H9 (cell line): ENCODE results near the gene LINGO3. TPM values are rescaled to one million over a fixed set of nuclear protein-coding genes. Genes with fewer than 3 reads are reported as not detected.

ENCODE experiments used
- DNase-seq: peaks from one replicate; pipeline ENCODE4 v3.0.0-alpha.2; 2017
- H2AFZ ChIP-seq: one replicate; pipeline ENCODE4 v1.6.1; 2013; ENCODE audit warnings: mild to moderate bottlenecking, low read length, control low read depth, moderate library complexity
- H2AK5ac ChIP-seq: 2 replicates; pipeline ENCODE4 v1.6.1; 2013; ENCODE audit warnings: low read length, control low read depth, mixed read lengths; ENCODE audit not compliant: insufficient read length
- H2BK120ac ChIP-seq: one replicate; pipeline ENCODE4 v1.6.1; 2013; ENCODE audit warnings: low read depth, mild to moderate bottlenecking, low read length, control low read depth, inconsistent platforms; ENCODE audit not compliant: poor library complexity, severe bottlenecking
- H2BK12ac ChIP-seq: 2 replicates; pipeline ENCODE4 v1.6.1; 2013; ENCODE audit warnings: low read length, control low read depth, mixed read lengths, low read depth; ENCODE audit not compliant: insufficient read length
- H2BK15ac ChIP-seq: 2 replicates; pipeline ENCODE4 v1.6.1; 2013; ENCODE audit warnings: low read depth, low read length, control low read depth
- H2BK20ac ChIP-seq: one replicate; pipeline ENCODE4 v1.6.1; 2013; ENCODE audit warnings: low read depth, mild to moderate bottlenecking, low read length, control low read depth, inconsistent platforms; ENCODE audit not compliant: poor library complexity, severe bottlenecking
- H2BK5ac ChIP-seq: 2 replicates; pipeline ENCODE4 v1.6.1; 2013; ENCODE audit warnings: low read length, control low read depth, mixed read lengths; ENCODE audit not compliant: insufficient read length
- H3K14ac ChIP-seq: 2 replicates; pipeline ENCODE4 v1.6.1; 2013; ENCODE audit warnings: low read length, control low read depth; ENCODE audit not compliant: insufficient read depth
- H3K18ac ChIP-seq: 2 replicates; pipeline ENCODE4 v1.6.1; 2013; ENCODE audit warnings: low read depth, mild to moderate bottlenecking, mixed read lengths, low read length, control low read depth; ENCODE audit not compliant: insufficient read length
- H3K23ac ChIP-seq: 2 replicates; pipeline ENCODE4 v1.6.1; 2013; ENCODE audit warnings: low read length, control low read depth, mixed read lengths, low read depth; ENCODE audit not compliant: insufficient read length
- H3K23me2 ChIP-seq: 2 replicates; pipeline ENCODE4 v1.6.1; 2013; ENCODE audit warnings: low read depth, mild to moderate bottlenecking, mixed read lengths, low read length, control low read depth; ENCODE audit not compliant: insufficient read length, poor library complexity, severe bottlenecking
- H3K27ac ChIP-seq: 2 replicates; pipeline ENCODE4 v1.5.1; 2013; ENCODE audit warnings: low read length, control low read depth, mixed read lengths, low read depth; ENCODE audit not compliant: insufficient read length
- H3K27me3 ChIP-seq: 2 replicates; pipeline ENCODE4 v1.6.1; 2013; ENCODE audit warnings: low read length, control low read depth, inconsistent platforms; ENCODE audit not compliant: insufficient read depth
- H3K4ac ChIP-seq: 2 replicates; pipeline ENCODE4 v1.6.1; 2013; ENCODE audit warnings: low read depth, mild to moderate bottlenecking, control low read depth, inconsistent platforms, low read length, moderate library complexity
- H3K4me1 ChIP-seq: 2 replicates; pipeline ENCODE4 v1.6.1; 2013; ENCODE audit warnings: low read length, control low read depth, inconsistent platforms; ENCODE audit not compliant: insufficient read depth
- H3K4me2 ChIP-seq: 2 replicates; pipeline ENCODE4 v1.6.1; 2013; ENCODE audit warnings: low read length, control low read depth, mixed read lengths; ENCODE audit not compliant: insufficient read length, insufficient read depth
- H3K56ac ChIP-seq: 2 replicates; pipeline ENCODE4 v1.6.1; 2013; ENCODE audit warnings: low read depth, mild to moderate bottlenecking, mixed read lengths, low read length, control low read depth; ENCODE audit not compliant: insufficient read length
- H3K79me1 ChIP-seq: 2 replicates; pipeline ENCODE4 v1.6.1; 2013; ENCODE audit warnings: low read depth, mild to moderate bottlenecking, moderate library complexity, low read length, control low read depth, inconsistent platforms; ENCODE audit not compliant: insufficient read depth, poor library complexity, severe bottlenecking
- H3K79me2 ChIP-seq: 2 replicates; pipeline ENCODE4 v1.6.1; 2013; ENCODE audit warnings: low read length, control low read depth, inconsistent platforms; ENCODE audit not compliant: insufficient read depth
- H3K9ac ChIP-seq: 2 replicates; pipeline ENCODE4 v1.6.1; 2013; ENCODE audit warnings: low read length, control low read depth, mixed read lengths; ENCODE audit not compliant: insufficient read length; ENCODE audit errors: extremely low read depth
- H3K9me3 ChIP-seq: one replicate; pipeline ENCODE4 v1.6.1; 2013; ENCODE audit warnings: low read depth, low read length, inconsistent platforms; ENCODE audit not compliant: control insufficient read depth
- H3T11ph ChIP-seq: one replicate; pipeline ENCODE4 v1.6.1; 2013; ENCODE audit warnings: mild to moderate bottlenecking, low read length, control low read depth, inconsistent platforms
- H4K20me1 ChIP-seq: one replicate; pipeline ENCODE4 v1.6.1; 2013; ENCODE audit not compliant: control insufficient read depth, insufficient read length, insufficient read depth
- H4K5ac ChIP-seq: 2 replicates; pipeline ENCODE4 v1.6.1; 2013; ENCODE audit warnings: low read depth, mild to moderate bottlenecking, mixed read lengths, low read length, control low read depth; ENCODE audit not compliant: insufficient read length
- H4K8ac ChIP-seq: replicated peaks from 2 replicates; pipeline ENCODE4 v1.6.1; 2013; ENCODE audit warnings: low read length, control low read depth, mixed read lengths, low read depth; ENCODE audit not compliant: insufficient read length
- H4K91ac ChIP-seq: 2 replicates; pipeline ENCODE4 v1.6.1; 2013; ENCODE audit warnings: low read depth, mild to moderate bottlenecking, moderate library complexity, mixed read lengths, low read length, control low read depth; ENCODE audit not compliant: insufficient read length
- H3K27ac Mint-ChIP-seq, 3 experiments: 2 replicates in 2 of 3; 3 replicates in 1 of 3; pipeline ENCODE4 v1.8.0; 2020 to 2021; ENCODE audit warnings: mixed read lengths in 3 of 3, mild to moderate bottlenecking in 1 of 3, moderate library complexity in 1 of 3
- H3K27me3 Mint-ChIP-seq: 2 replicates; pipeline ENCODE4 v1.8.0; 2021; ENCODE audit warnings: low read depth, mild to moderate bottlenecking, moderate library complexity, mixed read lengths
- H3K36me3 Mint-ChIP-seq, 3 experiments: 2 replicates in 2 of 3; 3 replicates in 1 of 3; pipeline ENCODE4 v1.8.0; 2020 to 2021; ENCODE audit warnings: low read depth in 3 of 3, mixed read lengths in 3 of 3; ENCODE audit not compliant: insufficient read depth in 1 of 3
- H3K4me1 Mint-ChIP-seq, 2 experiments: 2 replicates each; pipeline ENCODE4 v1.8.0; 2020; ENCODE audit warnings: mixed read lengths in 2 of 2
- H3K4me3 Mint-ChIP-seq, 2 experiments: 2 replicates in 1 of 2; 3 replicates in 1 of 2; pipeline ENCODE4 v1.8.0; 2020 to 2021; ENCODE audit warnings: mild to moderate bottlenecking in 2 of 2, mixed read lengths in 2 of 2, moderate library complexity in 1 of 2
- H3K9me3 Mint-ChIP-seq, 2 experiments: 2 replicates in 1 of 2; 3 replicates in 1 of 2; pipeline ENCODE4 v1.8.0; 2020; ENCODE audit warnings: mild to moderate bottlenecking in 2 of 2, mixed read lengths in 2 of 2, moderate library complexity in 1 of 2
- WGBS: extraction: QIAGEN DNeasy Blood & Tissue Kit; methylation state at CpG from one replicate; pipeline ENCODE4 v1.1.7; 2013; ENCODE audit warnings: missing lambda C conversion rate, low lambda C conversion rate, mixed read lengths; ENCODE audit not compliant: insufficient read length; ENCODE audit errors: extremely low coverage; 5-methylcytosine and 5-hydroxymethylcytosine counted together
- total RNA-seq: library from RNA; stranded (reverse); gene quantifications from 2 replicates; pipeline ENCODE4 v1.2.1, GENCODE V29; 2021
- TF ChIP-seq, protein P1 (sequence below): fragments of 200-600 bp; sonication (generic); conservative IDR thresholded peaks from 3 replicates; pipeline ENCODE4 v1.8.0; 2021; ENCODE audit warnings: antibody characterized with exemption, mild to moderate bottlenecking

The LINGO3 gene
- total RNA-seq, 1 experiment from 2014 or later: 0.28 TPM

- TF ChIP-seq, protein P1, sequence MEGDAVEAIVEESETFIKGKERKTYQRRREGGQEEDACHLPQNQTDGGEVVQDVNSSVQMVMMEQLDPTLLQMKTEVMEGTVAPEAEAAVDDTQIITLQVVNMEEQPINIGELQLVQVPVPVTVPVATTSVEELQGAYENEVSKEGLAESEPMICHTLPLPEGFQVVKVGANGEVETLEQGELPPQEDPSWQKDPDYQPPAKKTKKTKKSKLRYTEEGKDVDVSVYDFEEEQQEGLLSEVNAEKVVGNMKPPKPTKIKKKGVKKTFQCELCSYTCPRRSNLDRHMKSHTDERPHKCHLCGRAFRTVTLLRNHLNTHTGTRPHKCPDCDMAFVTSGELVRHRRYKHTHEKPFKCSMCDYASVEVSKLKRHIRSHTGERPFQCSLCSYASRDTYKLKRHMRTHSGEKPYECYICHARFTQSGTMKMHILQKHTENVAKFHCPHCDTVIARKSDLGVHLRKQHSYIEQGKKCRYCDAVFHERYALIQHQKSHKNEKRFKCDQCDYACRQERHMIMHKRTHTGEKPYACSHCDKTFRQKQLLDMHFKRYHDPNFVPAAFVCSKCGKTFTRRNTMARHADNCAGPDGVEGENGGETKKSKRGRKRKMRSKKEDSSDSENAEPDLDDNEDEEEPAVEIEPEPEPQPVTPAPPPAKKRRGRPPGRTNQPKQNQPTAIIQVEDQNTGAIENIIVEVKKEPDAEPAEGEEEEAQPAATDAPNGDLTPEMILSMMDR: no peak
- Histone ChIP-seq H2AFZ (no peak overlapping the region), H3K27ac (no peak overlapping the region), H3K27me3 (no peaks in the 10 kb centered on the region), H2AK5ac (no peak overlapping the region), H4K91ac (no peak overlapping the region), H3K14ac (no peak overlapping the region), H2BK5ac (no peak overlapping the region), H3T11ph (no peak overlapping the region), H3K18ac (no peak overlapping the region), H2BK20ac (no peak overlapping the region), H3K4me1 (no peaks in the 10 kb centered on the region), H3K79me1 (no peaks in the 10 kb centered on the region), H2BK15ac (no peak overlapping the region), H4K8ac (no peak overlapping the region), H3K4me2 (no peak overlapping the region), H3K9ac (no peak overlapping the region), H4K20me1 (no peaks in the 10 kb centered on the region), H4K5ac (no peak overlapping the region), H3K79me2 (no peaks in the 10 kb centered on the region), H3K4ac (no peak overlapping the region), H3K23ac (no peak overlapping the region), H3K56ac (no peak overlapping the region), H2BK120ac (no peak overlapping the region), H3K9me3 (no peaks in the 10 kb centered on the region), H2BK12ac (no peak overlapping the region), H3K23me2 (no peaks in the 10 kb centered on the region)
- no peak overlapping the region for H3K27ac Mint-ChIP-seq
- 0 out of 4 replicates have a peak, but pooled peaks cover 6 to 12% of the 10 kb centered on the region in 2 experiments for H3K4me1 Mint-ChIP-seq
- peaks cover 0 to 9% of the 10 kb centered on the region in 2 experiments; a peak in 3 of 5 replicates for H3K9me3 Mint-ChIP-seq
- peaks cover 23% of the 10 kb centered on the region for H3K27me3 Mint-ChIP-seq
- peaks cover 2 to 14% (median 10%) of the 10 kb centered on the region in 3 experiments; a peak in 4 of 7 replicates for H3K36me3 Mint-ChIP-seq
- H3K4me3 Mint-ChIP-seq: no peak overlapping the region
- no CpG with 5 or more reads among the region's 6 CpGs for WGBS
- no peak for DNase-seq
These were observed 11.0 kb upstream of the LINGO3 start for GRCh38 chr19:2318923-2319322.
